KBM-7 (cell line): Measurements from ENCODE around the gene GNA14.
"Not testable (repeated sequence)": the region's sequence is repeated elsewhere in the genome, so short reads cannot be mapped to it uniquely, and the experiment has no call there.

ENCODE experiments used
- DNase-seq: peaks from one replicate; pipeline ENCODE4 v3.0.0-alpha.2; 2015
- in situ Hi-C: fragments of 300-500 bp; cut with MboI; formaldehyde crosslinking; loops from 2 replicates; pipeline ENCODE4 v1.14.3; 2020; ENCODE audit warnings: low sequenced_read_pairs, low pct_unique_long_range_greater_than_20kb, mixed read lengths

Gene GNA14

GRCh38 chr9:77435277-77435676, 212.8 kb downstream of the GNA14 start:
- in situ Hi-C loops, result loop anchor here (25.0 kb wide), 1 partner anchor 302 kb away; no protein-coding TSS in a partner anchor
- no peak for DNase-seq

- in situ Hi-C loops, result loop anchor here (25.0 kb wide), 1 partner anchor 303 kb away; no protein-coding TSS in a partner anchor
- DNase-seq, result peak; percentile 65
Observed at GRCh38 chr9:77433675-77434445, 214.3 kb downstream of the GNA14 start.

GRCh38 chr9:77432053-77432452, 216.1 kb downstream of the GNA14 start:
- no peak for DNase-seq
- in situ Hi-C loops, result loop anchor here (25.0 kb wide), 1 partner anchor 305 kb away; no protein-coding TSS in a partner anchor

- in situ Hi-C loops, result loop anchor here (25.0 kb wide), 1 partner anchor 307 kb away; no protein-coding TSS in a partner anchor
- no peak for DNase-seq
Observed at GRCh38 chr9:77429928-77430327, 218.2 kb downstream of the GNA14 start.

GRCh38 chr9:77427256-77427927, 220.7 kb downstream of the GNA14 start:
- in situ Hi-C loops, result loop anchor here (25.0 kb wide), 1 partner anchor 310 kb away; no protein-coding TSS in a partner anchor
- DNase-seq, result no peak

GRCh38 chr9:77426712-77427111, 221.4 kb downstream of the GNA14 start:
- no peak for DNase-seq
- in situ Hi-C loops, result loop anchor here (25.0 kb wide), 1 partner anchor 311 kb away; no protein-coding TSS in a partner anchor

GRCh38 chr9:77424993-77425392, 223.1 kb downstream of the GNA14 start:
- no peak for DNase-seq
- in situ Hi-C loops, result loop anchor here (25.0 kb wide), 1 partner anchor 312 kb away; no protein-coding TSS in a partner anchor

- no peak for DNase-seq
- in situ Hi-C loops, result no loop called here
Observed at GRCh38 chr9:77423841-77424240, 224.3 kb downstream of the GNA14 start.

- in situ Hi-C loops, result no loop called here
- no peak for DNase-seq
Observed at GRCh38 chr9:77422969-77423368, 225.2 kb downstream of the GNA14 start.

GRCh38 chr9:77421506-77422265, 226.4 kb downstream of the GNA14 start:
- in situ Hi-C loops, result no loop called here

GRCh38 chr9:77420641-77421040, 227.5 kb downstream of the GNA14 start:
- in situ Hi-C loops, result no loop called here

More at GRCh38 chr9:77421506-77422265, 226.4 kb downstream of the GNA14 start:
- no peak for DNase-seq

GRCh38 chr9:77418226-77418625, 229.9 kb downstream of the GNA14 start:
- in situ Hi-C loops, result no loop called here

More at GRCh38 chr9:77420641-77421040, 227.5 kb downstream of the GNA14 start:
- DNase-seq, result no peak

GRCh38 chr9:77417566-77417965, 230.6 kb downstream of the GNA14 start:
- in situ Hi-C loops, result no loop called here
- no peak for DNase-seq

More at GRCh38 chr9:77418226-77418625, 229.9 kb downstream of the GNA14 start:
- DNase-seq, result no peak

GRCh38 chr9:77408521-77408920, 239.6 kb downstream of the GNA14 start:
- in situ Hi-C loops, result not testable (repeated sequence)

GRCh38 chr9:77403239-77403638, 244.9 kb downstream of the GNA14 start:
- in situ Hi-C loops, result no loop called here
- no peak for DNase-seq

More at GRCh38 chr9:77408521-77408920, 239.6 kb downstream of the GNA14 start:
- DNase-seq, result not testable (repeated sequence)

- DNase-seq, result no peak
- in situ Hi-C loops, result no loop called here
Observed at GRCh38 chr9:77402286-77402685, 245.8 kb downstream of the GNA14 start.

- in situ Hi-C loops, result no loop called here
- DNase-seq, result no peak
Observed at GRCh38 chr9:77399964-77400363, 248.2 kb downstream of the GNA14 start.

- DNase-seq, in situ Hi-C loops: not testable (repeated sequence)
Observed at GRCh38 chr9:77398581-77398980, 249.5 kb downstream of the GNA14 start.

- in situ Hi-C loops, result no loop called here
- no peak for DNase-seq
Observed at GRCh38 chr9:77392328-77392727, 255.8 kb downstream of the GNA14 start.
